ENCODE measurements around the gene SYAP1. TPM values are rescaled to one million over a fixed set of nuclear protein-coding genes. Genes with fewer than 3 reads are reported as not detected.

Gene SYAP1
- total RNA-seq, 1 donor from 2014 or later, result 14.2 TPM

- H3K4me3 ChIP-seq, result no peak overlapping the region
- peak in 1 of 2 donors; percentile 75 for DNase-seq (ENCODE audit: low spot score in 2 of 2)
- H3K27me3 ChIP-seq, result no peaks in the 10 kb centered on the region
- no peak overlapping the region for H3K27ac ChIP-seq
- intact Hi-C loops (cut with DNase I), result no loop called here
- TF ChIP-seq CTCF (IDR thresholded peaks at IDR 0.05), result peak; percentile 63 to 93 (median 88)
- H3K36me3 ChIP-seq, result peaks cover 14 to 16% of the 10 kb centered on the region in 2 donors
- no peaks in the 10 kb centered on the region for H3K9me3 ChIP-seq
- no peaks in the 10 kb centered on the region for H3K4me1 ChIP-seq
Measured at GRCh38 chrX:16695079-16695676, 24.2 kb upstream of the SYAP1 start.

GRCh38 chrX:16696956-16697355 lies 22.5 kb upstream of the SYAP1 start:
- no peak for DNase-seq (ENCODE audit: low spot score in 2 of 2)

GRCh38 chrX:16699389-16699788 lies 20.0 kb upstream of the SYAP1 start:
- H3K27me3 ChIP-seq, result no peaks in the 10 kb centered on the region
- DNase-seq (ENCODE audit: low spot score in 2 of 2), result no peak
- H3K4me3 ChIP-seq, result no peak overlapping the region
- no peaks in the 10 kb centered on the region for H3K9me3 ChIP-seq
- H3K36me3 ChIP-seq, result peaks cover 3 to 4% of the 10 kb centered on the region in 2 donors
- no peak overlapping the region for H3K27ac ChIP-seq
- no peaks in the 10 kb centered on the region for H3K4me1 ChIP-seq
- no peak for TF ChIP-seq CTCF (IDR thresholded peaks at IDR 0.05)
- intact Hi-C loops (cut with DNase I), result no loop called here

More at GRCh38 chrX:16696956-16697355, 22.5 kb upstream of the SYAP1 start:
- intact Hi-C loops (cut with DNase I), result no loop called here
- Histone ChIP-seq H3K4me3 (no peak overlapping the region), H3K27ac (no peak overlapping the region), H3K27me3 (no peaks in the 10 kb centered on the region), H3K36me3 (peaks cover 5 to 11% of the 10 kb centered on the region in 2 donors), H3K9me3 (no peaks in the 10 kb centered on the region), H3K4me1 (no peaks in the 10 kb centered on the region)
- no peak for TF ChIP-seq CTCF (IDR thresholded peaks at IDR 0.05)

GRCh38 chrX:16700734-16701133 lies 18.7 kb upstream of the SYAP1 start:
- Histone ChIP-seq H3K36me3 (peaks cover 3 to 4% of the 10 kb centered on the region in 2 donors), H3K27ac (no peak overlapping the region), H3K4me3 (no peak overlapping the region), H3K9me3 (no peaks in the 10 kb centered on the region), H3K4me1 (no peaks in the 10 kb centered on the region), H3K27me3 (no peaks in the 10 kb centered on the region)
- intact Hi-C loops (cut with DNase I), result no loop called here
- no peak for TF ChIP-seq CTCF (IDR thresholded peaks at IDR 0.05)
- DNase-seq (ENCODE audit: low spot score in 2 of 2), result no peak

- TF ChIP-seq CTCF (IDR thresholded peaks at IDR 0.05), result no peak
- H3K27me3 ChIP-seq, result no peaks in the 10 kb centered on the region
- no peak overlapping the region for H3K4me3 ChIP-seq
- H3K27ac ChIP-seq, result no peak overlapping the region
- H3K36me3 ChIP-seq, result peaks cover 2 to 3% of the 10 kb centered on the region in 2 donors
- intact Hi-C loops (cut with DNase I), result no loop called here
- no peaks in the 10 kb centered on the region for H3K4me1 ChIP-seq
- H3K9me3 ChIP-seq, result no peaks in the 10 kb centered on the region
- DNase-seq (ENCODE audit: low spot score in 2 of 2), result no peak
Measured at GRCh38 chrX:16702700-16703599, 16.5 kb upstream of the SYAP1 start.
